ENCODE data around the gene VTI1A. TPM values are rescaled to one million over a fixed set of nuclear protein-coding genes. Genes with fewer than 3 reads are reported as not detected.

The VTI1A gene
- total and polyA plus RNA-seq, 9 of the 15 experiments (the other 6 are each of a cell fraction or from before 2014, with no cell fraction given) = 9.3 to 21.4 (median 16.0) TPM

DNA sequence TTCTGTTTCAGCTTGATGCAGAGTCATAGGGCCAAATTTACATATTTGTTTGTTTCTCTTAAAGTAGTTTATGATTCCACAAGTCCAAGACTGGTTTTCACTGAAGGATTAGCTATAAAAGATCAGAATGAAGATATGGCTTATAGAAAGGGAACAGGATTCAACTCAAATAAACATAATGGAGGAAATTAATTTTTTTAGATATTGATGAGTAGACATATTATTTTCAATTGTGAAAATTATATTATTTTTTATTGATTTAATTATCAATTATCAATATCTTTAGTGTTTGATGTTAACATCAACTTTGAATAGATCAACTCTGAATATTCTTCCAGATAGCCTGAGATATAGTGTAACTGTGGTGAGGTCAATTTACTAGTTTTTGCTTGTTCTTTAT is 68.1 kb downstream of the VTI1A start:
- POLR2A ChIA-PET = no interaction called here

DNA sequence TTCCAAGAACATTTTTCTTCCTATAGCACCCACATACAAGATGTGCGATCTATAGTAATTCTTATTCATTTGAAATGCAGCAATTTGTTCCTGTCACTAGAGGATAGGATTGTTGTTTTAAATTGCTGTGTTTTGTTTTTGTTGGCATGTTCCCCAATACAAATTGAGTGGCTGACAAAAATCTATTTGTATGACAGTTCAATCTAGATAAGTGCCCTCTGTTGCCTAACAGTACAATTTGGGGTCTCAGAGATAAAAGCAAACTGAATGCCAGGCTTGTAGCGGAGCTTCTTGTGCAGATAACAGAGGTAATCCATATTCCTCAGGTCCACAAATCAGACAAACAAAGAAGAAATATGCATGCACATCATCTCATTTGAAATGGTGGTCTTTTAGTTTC is 68.8 kb downstream of the VTI1A start:
- H3K9ac ChIP-seq (ENCODE audit: insufficient read depth in 1 of 2, low read depth in 2 of 2, low read length in 2 of 2) = no peak overlapping the region
- CTCF ChIA-PET (ENCODE audit: low intra/inter-chr PET ratio) = no interaction called here

More for the DNA sequence above, 68.1 kb downstream of the VTI1A start:
- FAIRE-seq (no peak), ATAC-seq (no peak), DNase-seq (ENCODE audit: extremely low read depth in 1 of 4, low spot score in 3 of 4) (no peak)
- in situ Hi-C loops (cut with MboI) = no loop called here
- TF ChIP-seq C11orf30 (IDR thresholded peaks at IDR 0.05; ENCODE audit: low read depth) (peak; percentile 69; the same call in 1 of the 2 replicates), MAFF (IDR thresholded peaks at IDR 0.05; ENCODE audit: low read length) (peak; percentile 24; the same call in 1 of the 2 replicates), RBM39 (optimal IDR thresholded peaks at IDR 0.05; ENCODE audit: low read depth, low read length) (no peak), ZNF699 (CRISPR knock-in tag; IDR thresholded peaks at IDR 0.05; ENCODE audit: insufficient replicate concordance) (no peak), ZNF316 (IDR thresholded peaks at IDR 0.05) (peak; percentile 91), KDM2B (CRISPR knock-in tag; IDR thresholded peaks at IDR 0.05) (no peak), ATF1 (CRISPR knock-in tag; IDR thresholded peaks at IDR 0.05) (no peak), ATF1 (tag; IDR thresholded peaks at IDR 0.05) (no peak), MAFG (tag; conservative IDR thresholded peaks at IDR 0.05) (peak; percentile 47), ZZZ3 (IDR thresholded peaks at IDR 0.05) (no peak), MAFK (IDR thresholded peaks at IDR 0.05; ENCODE audit: low read length) (peak; percentile 17; the same call in 1 of the 2 replicates)
- TF ChIP-seq, protein P1, sequence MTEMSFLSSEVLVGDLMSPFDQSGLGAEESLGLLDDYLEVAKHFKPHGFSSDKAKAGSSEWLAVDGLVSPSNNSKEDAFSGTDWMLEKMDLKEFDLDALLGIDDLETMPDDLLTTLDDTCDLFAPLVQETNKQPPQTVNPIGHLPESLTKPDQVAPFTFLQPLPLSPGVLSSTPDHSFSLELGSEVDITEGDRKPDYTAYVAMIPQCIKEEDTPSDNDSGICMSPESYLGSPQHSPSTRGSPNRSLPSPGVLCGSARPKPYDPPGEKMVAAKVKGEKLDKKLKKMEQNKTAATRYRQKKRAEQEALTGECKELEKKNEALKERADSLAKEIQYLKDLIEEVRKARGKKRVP (CRISPR knock-in tag; IDR thresholded peaks at IDR 0.05) = no peak
- intact Hi-C loops (cut with micrococcal nuclease) = no loop called here
- Histone ChIP-seq H3K27ac (ENCODE audit: extremely low read depth, low read depth, low read length) (no peak overlapping the region), H3K9me3 (replicated peaks; ENCODE audit: control insufficient read depth, insufficient read depth, low read depth, low read length) (no peaks in the 10 kb centered on the region), H2AFZ (ENCODE audit: low read depth, low read length) (no peak overlapping the region), H3K4me1 (replicated peaks in 1 of 2; ENCODE audit: control insufficient read depth in 2 of 2, insufficient read depth in 2 of 2, low read length in 2 of 2) (no peaks in the 10 kb centered on the region), H4K20me1 (replicated peaks; ENCODE audit: control insufficient read depth, insufficient read depth, low read length) (no peaks in the 10 kb centered on the region), H3K9ac (ENCODE audit: insufficient read depth in 1 of 2, low read depth in 2 of 2, low read length in 2 of 2) (no peak overlapping the region), H3K4me2 (ENCODE audit: insufficient read depth, low read length) (no peak overlapping the region), H3K4me3 (no peak overlapping the region), H3K79me2 (ENCODE audit: control insufficient read depth, insufficient read depth, low read length) (no peaks in the 10 kb centered on the region), H3K9me1 (ENCODE audit: control insufficient read depth, insufficient read depth, low read length) (no peaks in the 10 kb centered on the region), H3K36me3 (ENCODE audit: control insufficient read depth, insufficient read depth, low read length) (no peaks in the 10 kb centered on the region), H3K27me3 (ENCODE audit: control insufficient read depth in 2 of 2, insufficient read depth in 2 of 2, low read length in 2 of 2) (no peaks in the 10 kb centered on the region)
- BruUV-seq (replicated peaks) = no TSS peak
- CTCF ChIA-PET (ENCODE audit: low intra/inter-chr PET ratio) = no interaction called here

More for the DNA sequence above, 68.8 kb downstream of the VTI1A start:
- Histone ChIP-seq H3K9me3 (replicated peaks; ENCODE audit: control insufficient read depth, insufficient read depth, low read depth, low read length) (no peaks in the 10 kb centered on the region), H3K27me3 (ENCODE audit: control insufficient read depth in 2 of 2, insufficient read depth in 2 of 2, low read length in 2 of 2) (no peaks in the 10 kb centered on the region), H3K4me3 (no peak overlapping the region), H3K4me2 (ENCODE audit: insufficient read depth, low read length) (no peak overlapping the region), H4K20me1 (replicated peaks; ENCODE audit: control insufficient read depth, insufficient read depth, low read length) (no peaks in the 10 kb centered on the region), H3K27ac (ENCODE audit: extremely low read depth, low read depth, low read length) (no peak overlapping the region), H3K36me3 (ENCODE audit: control insufficient read depth, insufficient read depth, low read length) (no peaks in the 10 kb centered on the region), H3K9me1 (ENCODE audit: control insufficient read depth, insufficient read depth, low read length) (no peaks in the 10 kb centered on the region), H2AFZ (ENCODE audit: low read depth, low read length) (no peak overlapping the region), H3K4me1 (replicated peaks in 1 of 2; ENCODE audit: control insufficient read depth in 2 of 2, insufficient read depth in 2 of 2, low read length in 2 of 2) (no peaks in the 10 kb centered on the region), H3K79me2 (ENCODE audit: control insufficient read depth, insufficient read depth, low read length) (no peaks in the 10 kb centered on the region)
- ATAC-seq = no peak
- 86% methylated on average over 2 of the region's 2 CpGs for WGBS (ENCODE audit: insufficient coverage, low coverage, missing lambda C conversion rate)
- intact Hi-C loops (cut with micrococcal nuclease) (no loop called here), in situ Hi-C loops (cut with MboI) (no loop called here)
- TF ChIP-seq CEBPB (tag; IDR thresholded peaks at IDR 0.05) = no peak
- no peak for TF ChIP-seq PHTF2 (CRISPR knock-in tag; IDR thresholded peaks at IDR 0.05)
- TF ChIP-seq ZNF764 (CRISPR knock-in tag; IDR thresholded peaks at IDR 0.05; ENCODE audit: low read depth) = no peak
- no peak for TF ChIP-seq FOXK1 (CRISPR knock-in tag; IDR thresholded peaks at IDR 0.05; ENCODE audit: borderline replicate concordance)
- no peak for TF ChIP-seq TBP (optimal IDR thresholded peaks at IDR 0.05; ENCODE audit: low read depth, low read length)
- TF ChIP-seq SMAD2 (IDR thresholded peaks at IDR 0.05; ENCODE audit: low read depth, low read length) = no peak
- TF ChIP-seq CREBBP (IDR thresholded peaks at IDR 0.05; ENCODE audit: low read depth, low read length) = no peak
- BruUV-seq (replicated peaks) = no TSS peak
- POLR2A ChIA-PET = no interaction called here
- DNase-seq (ENCODE audit: extremely low read depth in 1 of 4, low spot score in 3 of 4) = no peak
- FAIRE-seq = no peak

Data from K562 (cell line).